ENCODE measurements around the gene IDE. TPM values are rescaled to one million over a fixed set of nuclear protein-coding genes. Genes with fewer than 3 reads are reported as not detected.
A peak's percentile ranks its signal among the peaks of the same experiment; 100 is the strongest.

IDE gene
- total and polyA plus RNA-seq, 9 of the 15 experiments (the other 6 are each of a cell fraction or from before 2014, with no cell fraction given): 10.2 to 50.6 (median 33.2) TPM

- TF ChIP-seq RBM39 (optimal IDR thresholded peaks at IDR 0.05; ENCODE audit: low read depth, low read length): no peak
- no peak for TF ChIP-seq GTF2E2 (tag; IDR thresholded peaks at IDR 0.05)
- TF ChIP-seq, protein P1, sequence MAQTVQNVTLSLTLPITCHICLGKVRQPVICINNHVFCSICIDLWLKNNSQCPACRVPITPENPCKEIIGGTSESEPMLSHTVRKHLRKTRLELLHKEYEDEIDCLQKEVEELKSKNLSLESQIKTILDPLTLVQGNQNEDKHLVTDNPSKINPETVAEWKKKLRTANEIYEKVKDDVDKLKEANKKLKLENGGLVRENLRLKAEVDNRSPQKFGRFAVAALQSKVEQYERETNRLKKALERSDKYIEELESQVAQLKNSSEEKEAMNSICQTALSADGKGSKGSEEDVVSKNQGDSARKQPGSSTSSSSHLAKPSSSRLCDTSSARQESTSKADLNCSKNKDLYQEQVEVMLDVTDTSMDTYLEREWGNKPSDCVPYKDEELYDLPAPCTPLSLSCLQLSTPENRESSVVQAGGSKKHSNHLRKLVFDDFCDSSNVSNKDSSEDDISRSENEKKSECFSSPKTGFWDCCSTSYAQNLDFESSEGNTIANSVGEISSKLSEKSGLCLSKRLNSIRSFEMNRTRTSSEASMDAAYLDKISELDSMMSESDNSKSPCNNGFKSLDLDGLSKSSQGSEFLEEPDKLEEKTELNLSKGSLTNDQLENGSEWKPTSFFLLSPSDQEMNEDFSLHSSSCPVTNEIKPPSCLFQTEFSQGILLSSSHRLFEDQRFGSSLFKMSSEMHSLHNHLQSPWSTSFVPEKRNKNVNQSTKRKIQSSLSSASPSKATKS (CRISPR knock-in tag; IDR thresholded peaks at IDR 0.05): no peak
- TF ChIP-seq, protein P2, sequence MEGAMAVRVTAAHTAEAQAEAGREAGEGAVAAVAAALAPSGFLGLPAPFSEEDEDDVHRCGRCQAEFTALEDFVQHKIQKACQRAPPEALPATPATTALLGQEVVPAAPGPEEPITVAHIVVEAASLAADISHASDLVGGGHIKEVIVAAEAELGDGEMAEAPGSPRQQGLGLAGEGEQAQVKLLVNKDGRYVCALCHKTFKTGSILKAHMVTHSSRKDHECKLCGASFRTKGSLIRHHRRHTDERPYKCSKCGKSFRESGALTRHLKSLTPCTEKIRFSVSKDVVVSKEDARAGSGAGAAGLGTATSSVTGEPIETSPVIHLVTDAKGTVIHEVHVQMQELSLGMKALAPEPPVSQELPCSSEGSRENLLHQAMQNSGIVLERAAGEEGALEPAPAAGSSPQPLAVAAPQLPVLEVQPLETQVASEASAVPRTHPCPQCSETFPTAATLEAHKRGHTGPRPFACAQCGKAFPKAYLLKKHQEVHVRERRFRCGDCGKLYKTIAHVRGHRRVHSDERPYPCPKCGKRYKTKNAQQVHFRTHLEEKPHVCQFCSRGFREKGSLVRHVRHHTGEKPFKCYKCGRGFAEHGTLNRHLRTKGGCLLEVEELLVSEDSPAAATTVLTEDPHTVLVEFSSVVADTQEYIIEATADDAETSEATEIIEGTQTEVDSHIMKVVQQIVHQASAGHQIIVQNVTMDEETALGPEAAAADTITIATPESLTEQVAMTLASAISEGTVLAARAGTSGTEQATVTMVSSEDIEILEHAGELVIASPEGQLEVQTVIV (CRISPR knock-in tag; IDR thresholded peaks at IDR 0.05; ENCODE audit: borderline replicate concordance): no peak
- TF ChIP-seq PHB2 (IDR thresholded peaks at IDR 0.05; ENCODE audit: low read depth): no peak
- TF ChIP-seq NR4A1 (CRISPR knock-in tag; IDR thresholded peaks at IDR 0.05): no peak
- peak; percentile 86 for TF ChIP-seq NR4A1 (tag; IDR thresholded peaks at IDR 0.05)
- TF ChIP-seq MAFF (IDR thresholded peaks at IDR 0.05; ENCODE audit: low read length): no peak
- peak; percentile 79; the same call in 1 of the 2 replicates for TF ChIP-seq SMARCE1 (IDR thresholded peaks at IDR 0.05)
- no peak for TF ChIP-seq HSF4 (CRISPR knock-in tag; IDR thresholded peaks at IDR 0.05; ENCODE audit: borderline replicate concordance)
- no peak for TF ChIP-seq SNRNP70 (optimal IDR thresholded peaks at IDR 0.05; ENCODE audit: low read depth, low read length)
- no peak for TF ChIP-seq ZNF408 (CRISPR knock-in tag; IDR thresholded peaks at IDR 0.05; ENCODE audit: low read depth)
- TF ChIP-seq, protein P3, sequence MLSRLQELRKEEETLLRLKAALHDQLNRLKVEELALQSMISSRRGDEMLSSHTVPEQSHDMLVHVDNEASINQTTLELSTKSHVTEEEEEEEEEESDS (CRISPR knock-in tag; IDR thresholded peaks at IDR 0.05): no peak
- TF ChIP-seq ZNF668 (CRISPR knock-in tag; IDR thresholded peaks at IDR 0.05): no peak; the same call in 1 of the 2 replicates
- TF ChIP-seq THAP7 (CRISPR knock-in tag; IDR thresholded peaks at IDR 0.05): no peak
- no peak for TF ChIP-seq ZNF224 (CRISPR knock-in tag; IDR thresholded peaks at IDR 0.05)
- peak; percentile 34 for TF ChIP-seq POLR2B (IDR thresholded peaks at IDR 0.05; ENCODE audit: low read depth, partially characterized antibody)
- no peak for TF ChIP-seq ZNF232 (CRISPR knock-in tag; IDR thresholded peaks at IDR 0.05)
- TF ChIP-seq SMAD4 (CRISPR knock-in tag; conservative IDR thresholded peaks at IDR 0.05): peak; percentile 55; the same call in 1 of the 2 replicates
- no peak for TF ChIP-seq CAMTA2 (CRISPR knock-in tag; conservative IDR thresholded peaks at IDR 0.05)
These were observed 166.4 kb downstream of the IDE start (continued) for GRCh38 chr10:92407305-92408016.

All from K562 (cell line).